GM12892 (cell line): ENCODE data around the gene SPIRE2.
A peak's percentile ranks its signal among the peaks of the same experiment; 100 is the strongest.

Source experiments
- POLR2A ChIP-seq: IDR thresholded peaks from 2 replicates; pipeline ENCODE4 v1.6.1; 2011; ENCODE audit warnings: low read depth, low read length, control low read depth
- POLR2AphosphoS5 ChIP-seq: IDR thresholded peaks from 2 replicates; pipeline ENCODE4 v1.6.1; 2011; ENCODE audit warnings: low read depth, low read length, control low read depth

DNA sequence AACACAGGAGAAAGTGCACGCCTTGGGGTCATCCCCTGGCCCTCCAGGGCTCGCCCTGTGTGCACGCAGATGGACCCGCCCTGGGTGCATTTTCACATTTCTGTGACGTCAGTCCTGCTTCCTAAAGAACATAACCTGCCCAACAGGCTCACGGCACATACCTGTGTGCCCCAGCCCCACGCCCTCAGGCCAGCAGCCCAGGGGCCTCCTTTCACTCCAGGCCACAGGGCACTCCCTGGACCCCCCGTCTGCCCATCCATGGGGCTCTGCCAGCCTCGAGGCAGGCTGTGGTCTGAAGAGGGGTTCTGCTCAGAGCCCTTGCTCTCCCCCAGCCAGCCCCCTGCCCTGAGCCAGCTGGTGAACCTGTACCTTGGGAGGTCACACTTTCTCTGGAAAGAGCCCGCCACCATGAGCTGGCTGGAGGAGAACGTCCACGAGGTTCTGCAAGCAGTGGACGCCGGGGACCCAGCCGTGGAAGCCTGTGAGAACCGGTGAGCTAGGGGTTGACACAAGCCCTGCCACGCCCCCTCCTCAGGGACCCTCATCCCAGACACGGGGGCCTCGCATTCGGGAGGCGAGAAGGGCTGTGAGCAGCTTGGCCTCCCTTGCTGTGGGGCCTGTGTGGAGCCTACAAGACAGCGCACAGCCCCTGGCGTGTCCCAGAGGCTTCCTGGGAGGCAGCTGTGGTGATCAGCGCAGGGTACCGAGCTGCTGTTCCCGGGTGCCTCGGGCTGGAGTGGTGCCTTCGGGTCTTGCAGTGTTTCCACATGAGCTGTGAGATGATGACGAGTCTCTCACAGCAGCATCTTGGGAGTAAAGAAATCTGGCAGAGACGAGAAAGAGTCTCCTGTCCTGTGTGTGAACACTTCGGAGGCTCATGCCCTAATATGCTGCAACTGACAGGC, 76.6 kb downstream of the SPIRE2 start:
- TF ChIP-seq POLR2A: peak; percentile 16; the same call in 1 of the 2 replicates
- TF ChIP-seq POLR2AphosphoS5: no peak
